GM19025 (cell line): ENCODE measurements around the gene RPTOR.
"Not testable (repeated sequence)": the region's sequence is repeated elsewhere in the genome, so short reads cannot be mapped to it uniquely, and the experiment has no call there.

Experiments
- ATAC-seq: cut with Tn5 transposase; IDR thresholded peaks from one replicate; pipeline ENCODE4 v1.9.1; 2021; ENCODE audit warnings: mild to moderate bottlenecking, low read depth, moderate library complexity; ENCODE audit not compliant: unreplicated experiment

Gene RPTOR

DNA sequence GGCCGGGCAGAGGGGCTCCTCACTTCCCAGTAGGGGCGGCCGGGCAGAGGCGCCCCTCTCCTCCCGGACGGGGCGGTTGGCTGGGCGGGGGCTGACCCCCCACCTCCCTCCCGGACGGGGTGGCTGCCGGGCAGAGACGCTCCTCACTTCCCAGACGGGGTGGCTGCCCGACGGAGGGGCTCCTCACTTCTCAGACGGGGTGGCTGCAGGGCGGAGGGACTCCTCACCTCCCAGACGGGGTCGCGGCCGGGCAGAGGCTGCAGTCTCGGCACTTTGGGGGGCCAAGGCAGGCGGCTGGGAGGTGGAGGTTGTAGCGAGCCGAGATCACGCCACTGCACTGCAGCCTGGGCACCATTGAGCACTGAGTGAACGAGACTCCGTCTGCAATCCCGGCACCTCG, 7.3 kb upstream of the RPTOR start:
- not testable (repeated sequence) for ATAC-seq

DNA sequence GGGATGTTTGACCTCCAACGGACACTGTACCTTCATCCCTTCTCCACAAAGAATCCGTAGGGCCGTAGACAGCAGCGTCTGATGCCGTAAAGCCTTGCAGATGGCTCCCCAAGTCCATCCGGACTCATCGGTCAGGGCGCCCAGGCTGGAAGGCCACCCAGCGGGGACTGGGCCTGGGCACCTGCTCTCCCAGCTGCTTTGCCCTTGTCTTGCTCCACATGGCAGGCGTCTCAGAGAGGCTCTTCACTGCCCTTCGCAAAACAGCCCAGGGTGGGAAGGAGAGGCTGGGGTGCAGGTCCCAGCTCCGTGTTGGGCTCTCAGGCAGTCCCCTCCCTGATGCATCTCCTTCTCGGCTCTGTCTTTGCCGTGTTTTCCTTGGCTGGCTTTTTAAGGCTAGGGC, 6.2 kb upstream of the RPTOR start:
- no peak for ATAC-seq

DNA sequence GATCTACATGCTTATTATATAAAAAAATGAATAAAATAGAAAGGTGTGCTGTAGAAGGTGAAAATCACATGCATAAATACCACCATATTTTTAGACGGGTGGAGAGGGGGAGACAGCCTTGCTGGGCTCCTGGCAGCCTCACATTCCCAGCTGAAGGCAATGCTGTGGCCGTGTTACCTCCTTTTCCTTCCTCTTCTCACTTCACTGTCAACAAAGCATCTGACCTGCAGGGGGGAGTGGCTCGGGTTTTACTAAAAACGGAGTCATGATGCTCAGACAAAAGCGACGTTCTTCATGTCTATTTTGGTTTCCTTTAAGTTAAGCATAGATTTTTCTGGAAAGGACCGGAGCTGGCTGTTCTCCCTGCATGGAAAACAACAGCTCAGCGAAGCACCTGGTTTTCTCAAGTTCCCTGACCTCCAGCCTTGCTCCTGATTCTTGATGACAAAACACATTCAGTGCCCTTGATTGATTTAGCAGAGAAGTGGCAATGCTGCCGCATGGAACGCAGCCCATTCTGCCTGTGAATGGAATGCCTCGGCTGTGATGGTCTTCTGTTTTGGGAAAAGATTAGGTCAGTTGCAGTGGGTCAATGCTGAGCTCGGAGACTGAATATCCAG, 5.5 kb upstream of the RPTOR start:
- no peak for ATAC-seq

DNA sequence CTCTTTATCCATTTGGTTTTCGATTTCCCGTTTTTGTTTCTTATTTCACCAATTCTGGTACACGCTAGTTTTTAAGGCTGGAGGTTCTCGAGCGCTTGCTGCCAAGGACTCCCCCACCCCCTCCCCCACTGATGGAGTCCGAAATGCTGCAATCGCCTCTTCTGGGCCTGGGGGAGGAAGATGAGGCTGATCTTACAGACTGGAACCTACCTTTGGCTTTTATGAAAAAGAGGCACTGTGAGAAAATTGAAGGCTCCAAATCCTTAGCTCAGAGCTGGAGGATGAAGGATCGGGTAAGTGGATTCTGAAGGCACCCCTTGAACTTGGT, 825 bp downstream of the RPTOR start:
- no peak for ATAC-seq

DNA sequence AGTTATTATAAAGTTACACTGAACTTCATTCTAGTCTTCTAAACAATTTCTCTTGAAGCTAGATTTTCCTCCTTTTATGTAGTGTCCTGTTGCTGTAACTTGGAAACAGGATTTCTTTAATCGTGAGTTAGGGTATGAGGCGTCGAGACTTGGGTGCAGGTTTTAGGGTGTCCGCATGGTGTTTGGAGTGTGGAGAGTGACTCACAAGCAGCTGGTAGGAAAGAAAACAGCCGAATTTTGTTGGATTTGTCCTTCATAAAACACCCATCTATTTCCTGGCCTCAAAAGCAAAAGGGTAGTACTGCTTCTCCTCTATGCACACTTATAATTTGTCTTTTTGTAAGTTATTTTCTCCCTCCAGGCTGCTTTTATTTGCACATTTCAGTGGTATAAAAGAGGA, 1.6 kb downstream of the RPTOR start:
- ATAC-seq, result no peak

DNA sequence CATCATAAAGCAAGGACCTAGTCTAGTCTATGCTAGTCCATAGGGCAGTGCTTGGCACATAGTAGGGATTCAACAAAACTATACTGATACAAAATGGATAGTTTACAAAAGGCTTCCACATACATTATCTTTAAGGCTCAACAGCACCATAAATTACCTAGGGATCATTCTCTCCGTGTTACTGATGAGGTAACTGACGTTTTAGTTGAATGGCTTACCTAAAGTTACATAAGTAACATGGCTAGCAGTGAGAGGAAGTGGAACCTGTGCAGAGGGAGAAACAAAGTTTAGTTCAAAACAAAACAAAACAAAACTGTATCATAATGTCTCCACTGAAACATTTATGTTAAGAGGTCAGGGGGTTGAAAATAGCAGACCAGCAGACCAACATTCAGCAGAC, 7.9 kb downstream of the RPTOR start:
- ATAC-seq, result no peak

DNA sequence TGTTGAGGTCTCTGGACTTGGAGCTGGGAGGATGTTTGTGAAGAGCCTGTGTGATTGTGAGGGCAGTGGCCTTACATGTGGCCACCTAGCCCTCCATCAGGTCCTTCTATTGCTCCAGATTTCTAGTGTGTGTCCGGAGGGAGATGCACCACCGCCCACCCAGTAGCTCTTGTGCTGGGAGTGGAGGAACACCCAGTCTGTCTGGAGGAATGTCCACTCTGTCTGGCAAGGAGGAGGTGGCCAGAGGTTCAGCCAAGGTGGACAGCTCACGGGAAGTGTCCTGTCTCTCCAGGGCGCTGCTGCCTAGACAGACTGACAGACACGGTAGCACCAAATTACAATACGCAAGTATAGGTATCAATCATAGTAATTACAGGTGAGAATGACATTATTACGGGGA, 10.6 kb downstream of the RPTOR start:
- no peak for ATAC-seq

DNA sequence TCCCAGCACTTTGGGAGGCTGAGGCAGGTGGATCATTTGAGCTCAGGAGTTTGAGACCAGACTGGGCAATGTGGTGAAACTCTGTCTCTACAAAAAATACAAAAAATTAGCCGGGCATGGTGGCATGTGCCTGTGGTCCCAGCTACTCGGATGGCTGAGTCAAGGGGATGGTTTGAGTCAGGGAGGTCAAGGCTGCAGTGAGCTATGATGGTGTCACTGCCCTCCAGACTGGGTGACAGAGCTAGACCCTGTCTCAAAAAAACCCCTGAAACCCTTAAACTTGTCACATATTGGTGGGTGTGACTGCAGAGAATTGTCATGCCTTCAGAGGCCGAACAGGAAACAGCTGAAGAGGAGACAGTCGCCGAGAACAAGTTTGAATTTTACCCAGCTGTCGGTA, 13.4 kb downstream of the RPTOR start:
- no peak for ATAC-seq

DNA sequence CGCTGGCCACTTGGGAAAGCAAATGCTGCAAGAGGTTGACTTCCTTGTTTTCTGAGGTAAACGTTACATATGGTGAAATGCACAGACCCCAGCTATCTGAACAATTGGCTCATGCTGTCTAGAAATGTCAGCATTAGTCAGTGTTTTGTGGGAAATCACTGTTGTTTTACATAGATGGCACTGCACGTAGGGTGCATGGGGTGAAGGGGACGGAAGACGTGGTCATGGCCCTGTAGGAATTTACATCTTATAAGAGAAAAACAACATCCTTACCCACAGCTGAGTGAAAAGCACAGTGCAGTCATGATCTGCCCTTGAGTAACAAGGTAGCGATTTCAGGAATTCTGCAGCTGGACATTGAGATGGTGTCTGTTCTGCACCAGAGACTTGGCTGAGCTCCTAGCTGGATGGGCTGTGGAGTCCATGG, 15.2 kb downstream of the RPTOR start:
- ATAC-seq, result no peak

DNA sequence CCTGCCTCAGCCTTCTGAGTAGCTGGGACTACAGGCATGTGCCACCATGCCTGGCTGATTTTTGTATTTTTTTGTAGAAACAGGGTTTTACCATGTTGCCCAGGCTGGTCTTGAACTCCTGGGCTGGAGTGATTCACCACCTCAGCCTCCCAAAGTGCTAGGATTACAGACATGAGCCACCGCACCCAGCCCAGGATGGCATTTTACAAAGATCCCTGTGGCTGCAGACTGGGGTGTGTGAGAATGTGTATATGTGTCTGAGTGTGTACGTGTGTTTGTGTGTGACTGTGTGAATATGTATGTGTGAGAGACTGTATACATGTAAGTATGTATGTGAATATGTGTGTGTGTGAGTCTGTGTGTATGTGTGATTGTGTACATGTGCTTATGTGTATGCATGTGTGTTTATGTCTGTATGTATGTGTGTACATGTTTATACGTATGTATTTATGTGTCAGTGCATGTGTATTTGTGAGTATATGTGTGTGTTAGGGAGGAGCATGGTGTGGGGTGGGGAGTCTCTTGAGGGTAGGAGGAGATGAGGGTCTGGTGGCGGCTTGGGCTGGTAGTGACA, 17.0 kb downstream of the RPTOR start:
- ATAC-seq, result no peak

DNA sequence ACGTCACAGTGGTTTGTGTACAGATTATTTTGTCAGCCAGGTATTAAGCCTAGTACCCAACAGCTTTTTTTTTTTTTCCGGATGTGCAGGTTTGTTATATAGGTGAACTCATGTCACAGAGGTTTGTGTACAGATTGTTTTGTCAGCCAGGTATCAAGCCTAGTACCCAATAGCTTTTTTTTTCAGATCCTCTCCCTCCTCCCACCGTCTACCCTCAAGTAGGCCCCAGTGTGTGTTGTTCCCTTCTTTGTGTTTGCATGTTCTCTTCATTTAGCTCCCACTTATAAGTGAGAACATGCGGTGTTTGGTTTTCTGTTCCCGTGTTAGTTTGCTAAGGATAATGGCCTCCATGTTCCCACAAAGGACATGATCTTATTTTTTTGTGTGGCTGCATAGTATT, 19.9 kb downstream of the RPTOR start:
- no peak for ATAC-seq

DNA sequence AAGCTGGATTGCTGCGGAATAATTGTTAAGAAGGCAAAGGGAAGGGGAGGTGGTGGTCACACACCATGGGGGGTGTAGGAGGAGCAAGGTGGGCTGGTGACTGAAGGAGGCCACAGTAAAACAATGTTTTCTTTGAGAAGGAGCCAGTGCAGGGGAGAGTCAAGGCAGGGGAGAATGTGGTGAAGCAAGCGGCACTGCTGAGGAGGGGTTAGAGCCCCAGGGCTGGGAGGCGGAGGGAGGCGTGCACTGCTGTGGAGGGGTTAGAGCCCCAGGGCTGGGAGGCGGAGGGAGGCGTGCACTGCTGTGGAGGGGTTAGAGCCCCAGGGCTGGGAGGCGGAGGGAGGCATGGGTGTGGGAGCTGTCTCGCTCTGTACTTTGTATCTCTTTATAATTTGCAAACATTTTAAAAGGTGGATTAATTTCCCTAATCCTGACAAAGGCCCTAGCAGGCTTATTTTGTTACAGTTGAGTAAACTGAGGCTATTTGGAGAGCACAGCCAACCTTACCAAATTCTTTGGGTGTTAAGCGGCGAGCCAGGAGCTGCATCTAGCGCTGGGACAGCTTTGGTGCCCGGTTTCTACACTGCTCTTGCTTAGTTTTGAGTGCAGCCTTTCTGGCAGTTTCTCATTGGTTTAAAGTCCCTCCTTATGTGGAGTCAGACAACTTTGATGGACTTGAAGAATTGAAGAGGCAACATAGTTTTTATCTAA, 20.9 kb downstream of the RPTOR start:
- no peak for ATAC-seq

DNA sequence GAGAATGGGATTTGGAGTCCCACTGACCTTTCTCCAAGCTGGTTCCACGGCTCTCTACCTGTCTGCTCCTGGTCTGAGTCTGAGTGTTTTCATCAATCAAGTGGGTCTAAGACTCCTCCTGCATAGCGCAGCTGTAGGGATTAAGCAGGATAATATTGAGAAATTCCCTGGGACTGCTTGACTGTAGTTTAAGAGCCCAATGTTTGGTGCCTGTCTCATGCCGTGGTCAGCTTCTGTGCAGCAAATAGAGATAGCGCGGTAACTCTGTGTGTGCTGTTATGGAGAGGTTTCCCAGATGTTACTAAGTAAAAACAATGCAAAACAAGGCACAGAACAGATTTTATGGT, 21.4 kb downstream of the RPTOR start:
- ATAC-seq, result no peak

DNA sequence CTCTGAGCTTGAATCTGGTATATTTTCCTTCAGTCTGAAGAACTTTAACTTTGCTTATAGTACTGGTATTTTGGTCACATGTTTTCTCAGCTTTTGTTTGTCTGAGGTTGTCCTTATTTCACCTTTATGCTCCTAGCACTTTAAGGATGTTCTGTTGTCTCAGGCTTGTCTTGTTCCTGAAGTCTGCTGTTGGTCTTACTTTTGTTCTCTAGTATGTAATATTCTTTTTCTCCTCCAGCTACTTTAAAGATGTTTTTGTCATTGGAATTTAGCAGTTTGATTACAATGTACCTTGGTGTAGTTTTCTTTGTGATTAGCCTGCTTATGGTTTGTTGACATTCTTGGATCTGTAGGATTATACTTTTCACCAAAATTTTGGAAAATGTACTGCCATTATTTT, 23.6 kb downstream of the RPTOR start:
- no peak for ATAC-seq

DNA sequence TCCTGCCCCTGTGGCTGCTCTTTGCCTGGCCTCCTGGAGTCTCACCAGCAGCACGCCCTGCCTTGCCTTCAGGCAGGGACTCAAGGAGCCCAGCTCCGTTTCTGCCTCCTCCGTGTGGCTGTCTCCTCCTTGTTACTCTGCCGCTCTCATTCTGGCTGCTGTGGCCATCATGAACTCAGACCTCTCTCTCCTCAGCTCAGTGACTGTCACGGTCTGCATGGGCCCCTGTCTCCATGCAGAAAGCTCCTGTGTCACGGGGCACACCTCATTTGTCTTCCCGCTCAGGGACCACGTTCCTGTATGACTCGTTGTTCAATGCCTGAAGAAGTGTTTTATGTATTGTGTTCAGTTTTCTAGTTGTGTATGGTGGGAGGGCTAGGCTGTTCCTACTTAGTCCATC, 25.3 kb downstream of the RPTOR start:
- no peak for ATAC-seq

DNA sequence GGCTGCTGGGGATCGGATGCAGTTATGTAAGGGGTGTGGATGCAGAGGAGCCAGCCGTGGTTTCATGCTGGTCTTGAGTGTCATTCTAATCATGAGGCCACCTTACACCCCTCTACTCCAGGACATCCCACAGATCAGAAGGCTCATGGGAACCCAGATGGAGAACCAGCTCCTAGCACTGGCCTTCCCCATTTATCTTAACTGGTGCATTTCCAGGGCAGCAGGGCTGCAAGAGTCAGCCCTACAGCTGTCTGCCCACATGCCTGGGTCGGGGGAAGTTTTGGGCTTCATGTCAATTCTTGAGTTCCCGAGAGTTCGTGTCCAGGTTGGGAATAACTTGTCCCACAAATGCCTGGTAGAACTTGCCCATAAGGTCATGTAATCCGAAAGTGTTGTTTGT, 29.1 kb downstream of the RPTOR start:
- no peak for ATAC-seq

DNA sequence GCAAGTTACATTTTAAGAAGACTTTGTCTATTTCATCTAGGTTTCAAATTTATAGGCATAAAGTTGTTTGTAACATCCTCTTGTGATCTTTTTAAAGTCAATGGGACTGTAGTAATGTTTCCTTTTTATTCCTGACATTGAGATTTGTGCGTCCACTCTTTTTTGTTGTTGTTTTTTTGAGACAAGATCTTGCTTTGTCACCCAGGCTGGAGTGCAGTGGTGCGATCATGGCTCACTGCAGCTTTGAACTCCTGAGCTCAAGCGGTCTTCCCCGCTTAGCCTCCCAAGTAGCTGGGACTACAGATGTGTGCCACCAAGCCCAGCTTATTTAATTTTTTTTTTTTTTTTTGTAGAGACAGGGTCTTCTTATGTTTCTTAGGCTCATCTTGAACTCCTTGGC, 29.9 kb downstream of the RPTOR start:
- no peak for ATAC-seq

DNA sequence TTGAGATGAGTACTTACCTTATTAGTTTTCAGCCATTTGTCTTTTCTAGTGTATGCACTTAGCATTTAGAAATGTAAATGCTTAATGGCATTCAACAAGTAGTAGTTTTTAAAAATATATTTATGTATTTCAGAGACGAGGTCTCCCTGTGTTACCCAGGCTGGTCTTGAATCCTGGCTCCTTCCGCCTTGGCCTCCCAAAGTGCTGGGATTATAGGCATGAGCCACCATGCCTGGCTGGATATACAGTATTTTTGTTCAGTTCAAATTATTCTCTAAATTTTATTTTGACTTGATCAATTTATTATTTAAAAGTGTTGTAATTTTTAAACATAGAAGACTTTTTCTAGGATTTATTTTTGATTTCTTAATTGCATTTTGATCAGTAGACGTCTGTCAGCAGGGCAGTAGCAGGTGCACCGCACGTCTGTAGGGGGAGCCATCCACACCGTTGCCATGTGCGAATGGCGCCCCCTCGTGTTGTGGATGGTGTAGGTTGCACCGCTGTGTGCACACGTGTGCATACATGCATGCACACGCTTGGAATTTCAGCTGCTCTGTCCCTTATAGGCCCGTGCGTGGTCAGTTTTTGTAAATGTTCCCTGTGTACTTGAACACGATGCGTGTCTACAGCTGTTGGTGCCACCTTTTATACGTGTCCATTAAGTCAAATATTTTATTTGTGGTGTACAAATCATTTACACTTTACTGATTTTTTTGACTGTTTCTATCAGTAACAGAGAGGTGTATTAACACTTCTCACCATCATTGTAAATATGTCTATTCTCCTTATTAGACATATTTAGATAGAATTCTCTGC, 30.6 kb downstream of the RPTOR start:
- no peak for ATAC-seq

DNA sequence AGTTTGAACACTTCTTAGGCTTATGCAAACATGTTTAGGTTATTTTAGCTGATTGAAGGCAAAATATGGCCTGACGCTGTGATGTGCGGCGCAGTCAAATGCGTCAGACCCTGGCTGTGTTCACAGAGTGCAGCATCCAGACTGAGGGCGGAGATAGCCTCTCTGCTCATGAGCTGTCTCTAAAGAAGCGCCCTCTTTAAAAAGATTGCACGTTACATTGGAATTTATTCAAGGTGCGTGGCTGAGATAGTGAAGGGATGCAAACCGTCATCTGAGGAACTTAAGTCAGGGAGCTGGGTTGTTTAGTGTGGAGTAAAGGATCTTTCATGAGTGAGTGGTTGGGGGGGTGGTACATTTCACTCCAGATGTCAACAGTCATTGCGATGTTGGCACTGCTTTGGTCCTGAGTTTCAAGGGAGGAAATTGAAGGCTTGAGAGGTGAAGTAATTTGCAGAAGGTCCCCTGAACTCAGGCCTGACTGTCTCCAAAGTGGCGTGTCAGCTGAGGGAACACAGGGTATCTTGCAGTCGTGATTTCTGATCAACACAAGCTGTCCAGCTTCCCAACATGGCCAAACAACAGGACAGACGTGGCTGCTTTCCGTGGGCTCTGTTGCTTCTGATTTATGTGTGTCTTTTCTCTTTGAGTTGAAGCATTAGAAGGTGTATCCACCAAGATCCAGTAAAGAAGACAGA, 33.4 kb downstream of the RPTOR start:
- ATAC-seq, result no peak

DNA sequence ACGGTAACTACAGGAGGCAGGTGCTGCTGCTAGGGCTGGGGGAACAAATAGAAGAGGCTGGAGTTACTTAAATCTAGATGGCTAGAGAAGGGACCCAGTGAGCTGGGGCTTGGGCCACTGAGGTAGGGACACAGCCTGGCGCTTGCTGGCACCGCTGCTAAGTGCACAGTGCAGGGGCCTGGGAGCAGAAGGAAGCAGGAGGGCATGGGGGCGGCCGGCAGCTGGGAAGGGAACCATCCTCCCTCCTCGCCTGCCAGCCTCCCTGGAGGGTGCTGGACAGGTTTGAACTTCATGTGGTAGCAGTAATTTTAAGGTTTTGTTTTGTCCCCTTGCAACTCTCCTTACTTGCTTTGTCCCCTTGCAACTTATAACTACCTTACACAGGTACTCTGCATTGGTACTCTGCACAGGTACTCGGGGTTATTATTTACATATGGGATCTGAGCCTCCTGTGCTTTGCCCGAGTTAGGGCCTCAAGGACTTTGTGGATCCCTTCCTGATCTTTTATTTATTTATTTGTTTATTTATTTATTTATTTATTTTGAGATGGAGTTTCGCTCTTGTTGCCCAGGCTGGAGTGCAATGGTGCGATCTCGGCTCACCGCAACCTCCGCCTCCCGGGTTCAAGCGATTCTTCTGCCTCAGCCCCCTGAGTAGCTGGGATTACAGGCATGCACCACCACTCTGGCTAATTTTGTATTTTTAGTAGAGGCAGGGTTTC, 34.2 kb downstream of the RPTOR start:
- ATAC-seq, result not testable (repeated sequence)
